ENCODE results near the gene ARHGAP42.
"Not testable (repeated sequence)": the region's sequence is repeated elsewhere in the genome, so short reads cannot be mapped to it uniquely, and the experiment has no call there.

Gene ARHGAP42

DNA sequence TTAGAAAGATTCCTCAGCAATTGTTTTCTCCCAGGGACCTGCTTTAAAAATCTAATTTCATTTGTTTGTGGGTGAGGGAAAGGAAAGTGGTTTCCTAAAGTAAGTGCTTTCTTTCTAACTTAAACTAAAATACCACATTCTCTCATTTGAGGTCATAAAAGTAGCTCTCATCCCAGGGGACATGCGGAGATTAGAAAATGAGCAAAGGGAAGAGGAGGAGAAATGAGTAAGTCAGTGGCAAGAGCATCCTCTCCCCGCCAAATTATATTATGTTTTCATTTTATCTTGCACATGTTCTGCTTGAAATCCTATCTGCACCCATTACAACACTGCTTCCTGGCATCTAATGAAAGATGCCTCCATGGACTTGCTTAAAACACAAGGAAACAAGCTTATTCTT lies 191.4 kb downstream of the ARHGAP42 start:
- no peak for DNase-seq

GRCh38 chr11:100882957-100883356 lies 195.9 kb downstream of the ARHGAP42 start:
- no peak for DNase-seq

DNA sequence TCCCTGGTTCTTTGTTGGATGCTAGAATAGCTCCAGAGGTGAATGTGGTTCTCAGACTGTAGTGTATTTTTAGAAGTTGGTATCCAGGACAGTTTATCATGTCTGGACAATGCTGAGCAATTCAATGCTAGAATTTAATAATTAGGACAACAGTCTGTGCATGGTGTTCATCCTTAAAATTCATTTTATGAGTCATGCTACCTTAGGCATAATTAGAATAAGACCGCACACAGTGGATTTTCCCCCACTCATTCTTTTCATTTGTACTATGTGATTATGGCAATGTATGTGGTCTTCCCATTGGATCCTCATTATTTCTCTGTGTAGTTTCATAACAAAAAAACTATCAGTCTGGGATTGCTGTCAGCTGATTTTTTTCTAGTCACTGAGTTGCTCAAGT lies 196.7 kb downstream of the ARHGAP42 start:
- DNase-seq, result no peak

GRCh38 chr11:100887659-100888058 lies 200.6 kb downstream of the ARHGAP42 start:
- no peak for DNase-seq

DNA sequence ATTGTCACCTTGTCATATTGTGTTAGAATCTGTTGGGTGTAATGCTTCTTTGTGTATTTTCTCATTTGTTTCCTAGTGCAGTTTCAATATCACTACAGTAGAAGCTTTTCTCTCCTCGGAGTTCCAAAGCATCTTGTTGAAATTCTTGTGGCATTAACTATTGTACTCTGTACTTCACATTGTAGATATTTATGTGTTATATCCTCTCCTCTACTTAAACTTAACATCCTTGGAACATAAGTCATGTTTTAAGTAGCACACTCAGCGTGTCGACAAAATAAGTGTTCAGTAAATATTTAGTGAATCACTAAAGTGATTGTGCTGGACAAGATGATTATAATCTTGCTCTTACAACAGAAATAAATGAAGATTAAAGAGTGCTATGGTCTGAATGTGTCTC lies 201.7 kb downstream of the ARHGAP42 start:
- no peak for DNase-seq

- DNase-seq, result no peak
Measured at GRCh38 chr11:100889758-100890157, 202.7 kb downstream of the ARHGAP42 start.

GRCh38 chr11:100890789-100891188 lies 203.7 kb downstream of the ARHGAP42 start:
- no peak for DNase-seq

DNA sequence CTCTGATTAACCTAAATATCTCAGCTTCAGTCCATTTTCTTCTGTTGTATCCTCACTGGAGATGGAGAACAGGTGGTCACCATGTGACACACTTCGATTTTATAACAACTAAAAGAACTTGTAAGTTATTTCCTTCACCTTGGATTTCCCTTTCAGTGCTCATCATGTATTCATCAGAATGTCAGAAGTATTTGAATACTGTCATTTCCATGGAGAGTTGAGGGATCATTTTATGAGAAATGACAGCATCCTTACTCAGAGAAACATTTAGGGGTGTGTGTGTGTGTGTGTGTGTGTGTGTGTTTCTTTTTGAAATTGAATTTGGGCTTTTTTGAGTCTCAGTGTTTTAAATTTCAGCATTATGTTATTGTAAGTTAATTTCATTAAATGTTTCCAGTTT lies 205.8 kb downstream of the ARHGAP42 start:
- DNase-seq, result no peak

GRCh38 chr11:100895449-100895848 lies 208.4 kb downstream of the ARHGAP42 start:
- DNase-seq, result no peak

DNA sequence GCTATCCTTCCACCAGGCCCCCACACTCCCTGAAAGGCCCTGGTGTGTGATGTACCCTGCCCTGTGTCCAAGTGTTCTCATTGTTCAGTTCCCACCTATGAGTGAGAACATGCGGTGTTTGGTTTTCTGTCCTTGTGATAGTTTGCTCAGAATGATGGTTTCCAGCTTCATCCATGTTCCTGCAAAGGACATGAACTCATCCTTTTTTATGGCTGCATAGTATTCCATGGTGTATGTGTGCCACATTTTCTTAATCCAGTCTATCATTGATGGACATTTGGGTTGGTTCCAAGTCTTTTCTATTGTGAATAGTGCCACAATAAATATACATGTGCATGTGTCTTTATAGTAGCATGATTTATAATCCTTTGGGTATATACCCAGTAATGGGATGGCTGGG lies 208.9 kb downstream of the ARHGAP42 start:
- not testable (repeated sequence) for DNase-seq

- not testable (repeated sequence) for DNase-seq
Measured at GRCh38 chr11:100901471-100901870, 214.4 kb downstream of the ARHGAP42 start.

- DNase-seq, result peak; percentile 59
Measured at GRCh38 chr11:100902454-100903141, 215.5 kb downstream of the ARHGAP42 start.

- DNase-seq, result no peak
Measured at GRCh38 chr11:100903284-100903683, 216.2 kb downstream of the ARHGAP42 start.

DNA sequence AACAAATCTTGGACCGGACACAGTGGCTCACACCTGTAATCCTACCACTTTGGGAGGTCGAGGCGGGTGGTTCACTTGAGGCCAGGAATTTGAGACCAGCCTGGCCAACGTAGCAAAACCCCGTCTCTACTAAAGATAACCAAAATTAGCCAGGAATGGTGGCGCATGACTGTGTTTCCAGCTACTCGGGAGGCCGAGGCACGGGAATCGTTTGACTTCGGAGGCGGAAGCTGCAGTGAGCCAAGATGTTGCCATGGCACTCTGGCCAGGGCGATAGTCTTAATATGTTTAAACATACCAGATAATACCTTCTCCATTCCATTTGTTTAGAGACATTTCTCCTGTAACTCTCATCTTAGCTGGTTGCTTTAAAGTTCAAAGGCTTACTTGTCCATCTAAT lies 218.6 kb downstream of the ARHGAP42 start:
- no peak for DNase-seq

- no peak for DNase-seq
Measured at GRCh38 chr11:100908746-100909145, 221.7 kb downstream of the ARHGAP42 start.

DNA sequence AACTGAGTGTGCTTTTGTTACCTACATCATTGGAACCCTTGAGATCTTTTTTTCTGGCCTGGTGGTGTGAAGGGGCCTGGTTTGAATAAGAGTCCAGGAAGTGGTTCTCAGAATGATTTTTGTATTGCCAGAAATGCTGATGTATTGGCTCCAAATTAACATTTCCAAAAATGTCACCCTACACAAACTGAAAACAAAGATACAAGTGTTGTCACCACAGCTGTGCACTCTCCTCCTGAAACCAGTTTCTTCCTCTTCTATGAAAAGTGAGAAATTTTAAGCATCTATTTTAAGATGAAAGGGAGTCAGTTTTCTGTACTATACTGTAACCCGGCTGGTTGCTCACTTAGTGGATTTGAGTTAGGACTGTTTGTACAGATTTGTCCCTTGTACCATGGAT lies 223.7 kb downstream of the ARHGAP42 start:
- no peak for DNase-seq

GRCh38 chr11:100914415-100915110 lies 227.5 kb downstream of the ARHGAP42 start:
- DNase-seq, result no peak

- DNase-seq, result peak; percentile 72
Measured at GRCh38 chr11:100918551-100919500, 231.7 kb downstream of the ARHGAP42 start.

DNA sequence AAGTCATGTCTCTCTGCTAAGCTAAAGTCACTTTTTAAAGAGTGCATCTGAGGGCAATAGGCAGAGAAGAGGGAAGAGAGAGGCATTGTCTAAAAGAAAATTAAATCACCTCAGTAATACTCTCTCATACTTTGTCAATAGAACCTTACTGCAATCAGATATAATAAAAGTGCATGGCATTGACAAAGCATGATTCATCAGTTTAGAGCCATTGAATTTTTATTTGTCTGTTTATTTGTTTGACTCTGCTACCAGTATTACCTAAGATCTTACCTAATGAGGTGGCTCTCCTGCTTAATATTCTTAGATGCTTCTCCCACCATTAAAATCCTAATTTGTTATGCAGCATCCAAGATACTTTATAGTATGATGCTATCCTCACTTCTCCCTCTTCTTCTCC lies 233.5 kb downstream of the ARHGAP42 start:
- no peak for DNase-seq

GRCh38 chr11:100922121-100922520 lies 235.0 kb downstream of the ARHGAP42 start:
- DNase-seq, result no peak

DNA sequence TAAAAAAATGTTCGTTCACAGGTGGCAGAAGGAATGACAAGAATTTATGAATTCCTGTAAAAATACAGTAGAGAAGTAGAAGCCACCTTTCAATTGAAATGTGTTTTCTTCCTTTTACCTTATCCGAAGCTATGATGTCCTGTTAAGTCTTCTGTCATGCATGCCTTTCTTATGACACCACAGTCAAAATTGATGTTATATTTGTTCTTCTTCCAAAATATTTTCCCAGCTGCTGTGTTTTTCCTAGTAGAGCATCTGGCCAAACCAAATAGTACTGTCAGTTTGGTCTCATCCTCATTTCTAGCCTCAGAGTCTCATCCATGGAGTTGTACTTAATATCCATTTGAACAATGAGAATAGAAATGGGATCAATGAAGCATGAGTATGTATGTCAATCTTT lies 236.5 kb downstream of the ARHGAP42 start:
- no peak for DNase-seq

DNA sequence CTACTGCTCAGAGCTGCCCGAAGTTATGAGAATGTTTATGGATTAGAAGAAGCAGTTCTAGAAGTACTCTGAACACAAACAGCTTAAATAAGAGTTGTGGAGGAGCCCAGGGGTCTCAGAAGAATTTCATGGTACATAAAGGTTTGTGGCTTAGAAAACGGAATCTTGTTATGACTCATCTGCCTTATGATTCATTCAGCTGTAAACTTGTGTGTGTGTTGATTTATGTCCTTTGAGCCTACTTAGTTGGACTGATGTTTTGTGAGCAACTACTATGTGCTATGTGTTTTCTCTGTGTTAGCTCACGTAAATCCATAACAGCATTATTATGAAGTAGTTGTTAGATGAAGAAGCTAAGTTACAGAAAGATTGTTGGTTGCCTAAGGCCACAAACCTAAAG lies 238.8 kb downstream of the ARHGAP42 start:
- no peak for DNase-seq

GRCh38 chr11:100927579-100927978 lies 240.5 kb downstream of the ARHGAP42 start:
- DNase-seq, result no peak

DNA sequence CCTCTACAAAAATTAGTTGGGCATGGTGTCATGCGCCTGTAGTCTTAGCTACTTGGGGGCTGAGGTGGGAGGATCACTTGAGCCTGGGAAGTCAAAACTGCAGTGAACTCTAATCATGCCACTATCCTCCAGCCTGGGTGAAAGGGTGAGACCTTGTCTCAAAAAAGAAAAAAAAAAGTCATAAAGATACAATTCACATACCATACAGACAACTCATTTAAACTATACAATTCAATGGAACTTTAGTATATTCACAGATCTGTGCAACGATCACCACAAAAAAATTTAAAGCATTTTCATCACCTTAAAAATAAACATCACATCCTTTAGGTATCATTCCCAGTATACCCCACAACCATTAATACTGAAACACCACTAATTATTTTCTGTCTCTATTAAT lies 241.3 kb downstream of the ARHGAP42 start:
- DNase-seq, result no peak

Measured in NCI-H774 (cell line).